Gastroesophageal sphincter (tissue), 3 donors: Measurements from ENCODE around the gene UBL3.

Experiments
- EP300 ChIP-seq: sonication (generic); formaldehyde crosslinking; IDR thresholded peaks from one replicate; pipeline ENCODE4 v1.6.1; 2017; ENCODE audit warnings: antibody characterized with exemption, mild to moderate bottlenecking
- POLR2A ChIP-seq, 2 donors: fragments of 450-650 bp; IDR thresholded peaks; one replicate each; pipeline ENCODE4 v1.6.1; 2017; ENCODE audit warnings: antibody characterized with exemption in 2 of 2, mild to moderate bottlenecking in 2 of 2, moderate library complexity in 1 of 2
- TF ChIP-seq, protein P1 (sequence below), 4 experiments: fragments of 200-600 bp in 2 of 4; fragments of 450-650 bp in 2 of 4; sonication (generic) in 1 of 4; IDR thresholded peaks; one replicate each; pipeline ENCODE4 v1.5.1; 2017 to 2019; ENCODE audit warnings: antibody characterized with exemption in 4 of 4, mild to moderate bottlenecking in 2 of 4, moderate library complexity in 2 of 4

DNA sequence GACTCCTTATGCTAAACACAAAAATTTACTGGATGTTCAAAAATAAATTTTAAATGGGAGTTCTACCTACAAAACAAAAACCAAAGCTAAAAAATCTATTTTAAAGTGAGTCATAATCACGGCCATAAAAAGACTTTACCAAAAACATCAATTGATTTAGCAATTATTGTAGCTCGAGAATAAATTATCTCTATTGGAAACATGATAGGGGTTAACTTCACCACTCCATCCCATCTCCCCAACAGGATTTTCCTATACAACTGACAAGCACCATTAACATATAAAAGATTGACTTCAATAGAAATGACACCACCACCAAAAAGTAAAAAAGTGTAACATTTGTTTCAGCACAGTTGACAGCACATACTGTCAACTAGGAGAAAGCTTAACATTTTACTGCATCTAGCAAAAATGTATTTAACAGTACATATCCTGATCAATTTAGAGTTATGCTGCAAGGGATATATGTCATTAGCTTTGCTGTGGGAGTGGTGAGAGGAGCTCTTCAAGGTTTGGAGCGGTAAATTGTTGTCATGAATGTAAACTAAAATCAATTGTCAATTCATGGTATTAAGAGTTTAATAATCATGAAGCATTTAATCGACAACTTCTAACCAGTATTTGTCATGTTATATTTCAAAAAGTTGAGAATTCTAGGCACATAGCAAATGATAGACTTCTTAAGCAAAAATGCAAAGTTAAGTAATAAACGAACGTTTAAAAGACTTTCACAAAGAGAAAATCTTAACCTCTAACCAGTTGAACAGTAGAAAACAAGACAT is 3.8 kb downstream of the UBL3 start:
- TF ChIP-seq, protein P1, sequence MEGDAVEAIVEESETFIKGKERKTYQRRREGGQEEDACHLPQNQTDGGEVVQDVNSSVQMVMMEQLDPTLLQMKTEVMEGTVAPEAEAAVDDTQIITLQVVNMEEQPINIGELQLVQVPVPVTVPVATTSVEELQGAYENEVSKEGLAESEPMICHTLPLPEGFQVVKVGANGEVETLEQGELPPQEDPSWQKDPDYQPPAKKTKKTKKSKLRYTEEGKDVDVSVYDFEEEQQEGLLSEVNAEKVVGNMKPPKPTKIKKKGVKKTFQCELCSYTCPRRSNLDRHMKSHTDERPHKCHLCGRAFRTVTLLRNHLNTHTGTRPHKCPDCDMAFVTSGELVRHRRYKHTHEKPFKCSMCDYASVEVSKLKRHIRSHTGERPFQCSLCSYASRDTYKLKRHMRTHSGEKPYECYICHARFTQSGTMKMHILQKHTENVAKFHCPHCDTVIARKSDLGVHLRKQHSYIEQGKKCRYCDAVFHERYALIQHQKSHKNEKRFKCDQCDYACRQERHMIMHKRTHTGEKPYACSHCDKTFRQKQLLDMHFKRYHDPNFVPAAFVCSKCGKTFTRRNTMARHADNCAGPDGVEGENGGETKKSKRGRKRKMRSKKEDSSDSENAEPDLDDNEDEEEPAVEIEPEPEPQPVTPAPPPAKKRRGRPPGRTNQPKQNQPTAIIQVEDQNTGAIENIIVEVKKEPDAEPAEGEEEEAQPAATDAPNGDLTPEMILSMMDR (IDR thresholded peaks at IDR 0.05) = no peak
- TF ChIP-seq POLR2A (IDR thresholded peaks at IDR 0.05) (no peak), EP300 (no peak)
